Stomach (tissue), 4 donors: ENCODE data around the gene TNS3.

Source experiments
- CTCF ChIP-seq, 7 experiments: fragments of 450-650 bp in 4 of 7; fragments of 200-600 bp in 3 of 7; sonication (generic) in 3 of 7; IDR thresholded peaks; one replicate each; pipeline ENCODE4 v1.5.1; 2016 to 2019; ENCODE audit warnings: antibody characterized with exemption in 7 of 7, control low read depth in 2 of 7, mild to moderate bottlenecking in 1 of 7
- EP300 ChIP-seq: sonication (generic); formaldehyde crosslinking; IDR thresholded peaks from one replicate; pipeline ENCODE4 v1.6.1; 2017; ENCODE audit warnings: antibody characterized with exemption
- POLR2A ChIP-seq, 4 donors: fragments of 450-650 bp; IDR thresholded peaks; one replicate each; pipeline ENCODE4 v1.6.1; 2016; ENCODE audit warnings: antibody characterized with exemption in 4 of 4, control low read depth in 2 of 4, mild to moderate bottlenecking in 1 of 4, moderate library complexity in 1 of 4
- POLR2AphosphoS5 ChIP-seq, 3 donors: sonication (generic); formaldehyde crosslinking; IDR thresholded peaks; one replicate each; pipeline ENCODE4 v1.6.1; 2016; ENCODE audit warnings: antibody characterized with exemption in 3 of 3

GRCh38 chr7:47433564-47433895, 148.4 kb downstream of the TNS3 start:
- TF ChIP-seq CTCF (IDR thresholded peaks at IDR 0.05) (no peak), POLR2A (IDR thresholded peaks at IDR 0.05) (no peak), EP300 (no peak), POLR2AphosphoS5 (IDR thresholded peaks at IDR 0.05) (no peak)
